Esophagus squamous epithelium (tissue), 5 donors: ENCODE measurements around the gene ABCB11. TPM values are rescaled to one million over a fixed set of nuclear protein-coding genes. Genes with fewer than 3 reads are reported as not detected.
A peak's percentile ranks its signal among the peaks of the same experiment; 100 is the strongest.

Source experiments
- DNase-seq: peaks from one replicate; lab custom pipeline; 2025; lab: John Stamatoyannopoulos, UW
- H3K27ac ChIP-seq, 4 donors: fragments of 200-600 bp; sonication (generic); one replicate each; pipeline ENCODE4 v1.5.1; 2016 to 2019; ENCODE audit warnings: mild to moderate bottlenecking in 1 of 4
- H3K27me3 ChIP-seq, 4 donors: fragments of 200-600 bp; sonication (generic); 1 replicate in 3 of 4; 2 replicates in 1 of 4; pipeline versions ENCODE4 v1.5.1 to v1.6.0; 2017 to 2021; ENCODE audit warnings: antibody characterized with exemption in 1 of 4
- H3K36me3 ChIP-seq, 3 donors: fragments of 200-600 bp; sonication (generic); one replicate each; pipeline ENCODE4 v1.5.1; 2016 to 2019
- H3K4me1 ChIP-seq, 3 donors: fragments of 200-600 bp; sonication (generic); one replicate each; pipeline ENCODE4 v1.5.1; 2017 to 2019
- H3K4me3 ChIP-seq, 4 donors: fragments of 200-600 bp; sonication (generic); 1 replicate in 3 of 4; 2 replicates in 1 of 4; pipeline ENCODE4 v1.5.1; 2016 to 2019; ENCODE audit warnings: mild to moderate bottlenecking in 2 of 4, moderate library complexity in 1 of 4
- H3K9me3 ChIP-seq, 3 donors: fragments of 200-600 bp; sonication (generic); one replicate each; pipeline ENCODE4 v1.5.1; 2016 to 2019
- CTCF ChIP-seq, 6 experiments: fragments of 450-650 bp in 4 of 6; fragments of 200-600 bp in 2 of 6; sonication (generic) in 2 of 6; IDR thresholded peaks; one replicate each; pipeline ENCODE4 v1.5.1; 2016 to 2019; ENCODE audit warnings: antibody characterized with exemption in 6 of 6, mild to moderate bottlenecking in 4 of 6, moderate library complexity in 4 of 6
- POLR2A ChIP-seq, 4 donors: fragments of 450-650 bp; IDR thresholded peaks; one replicate each; pipeline ENCODE4 v1.6.1; 2017; ENCODE audit warnings: antibody characterized with exemption in 4 of 4, mild to moderate bottlenecking in 4 of 4, moderate library complexity in 3 of 4
- WGBS, 2 donors: methylation state at CpG; one replicate each; pipeline ENCODE4 v1.1.5; 2018; 5-methylcytosine and 5-hydroxymethylcytosine counted together
- intact Hi-C: fragments of 100-400 bp; cut with DNase I; formaldehyde crosslinking; loops from one replicate; pipeline ENCODE4 v1.15.0; 2022
- total RNA-seq, 4 donors: library from RNA; depleted of rRNA; stranded (reverse); fragments of >200 nt; gene quantifications; one replicate each; pipeline ENCODE4 v1.1.0, GENCODE V29; 2016
- donor health status: DM: yes; HTN: yes; CAD: no.

The ABCB11 gene
- total RNA-seq, 4 donors from 2014 or later = 0.18 to 0.68 TPM; not detected in 2

- intact Hi-C loops = no loop called here
- H3K27me3 ChIP-seq = no peaks in the 10 kb centered on the region
- no peaks in the 10 kb centered on the region for H3K9me3 ChIP-seq
- TF ChIP-seq POLR2A (IDR thresholded peaks at IDR 0.05) = no peak
- TF ChIP-seq CTCF (IDR thresholded peaks at IDR 0.05) = no peak
- H3K36me3 ChIP-seq = no peaks in the 10 kb centered on the region
- no peak for DNase-seq
- H3K4me1 ChIP-seq = no peaks in the 10 kb centered on the region
- H3K27ac ChIP-seq = no peak overlapping the region
- WGBS, 2 donors = 68 to 71% methylated on average over 3 of the region's 3 CpGs
- H3K4me3 ChIP-seq = no peak overlapping the region
Measured at GRCh38 chr2:169023161-169023560, 8.0 kb downstream of the ABCB11 start.

GRCh38 chr2:169018390-169018789 lies 12.7 kb downstream of the ABCB11 start:
- DNase-seq = no peak
- WGBS, 2 donors = 37 to 40% methylated on average over 3 of the region's 3 CpGs
- H3K36me3 ChIP-seq = no peaks in the 10 kb centered on the region
- H3K9me3 ChIP-seq = no peaks in the 10 kb centered on the region
- no peaks in the 10 kb centered on the region for H3K27me3 ChIP-seq
- H3K4me3 ChIP-seq = no peak overlapping the region
- TF ChIP-seq POLR2A (IDR thresholded peaks at IDR 0.05) (no peak), CTCF (IDR thresholded peaks at IDR 0.05) (no peak)
- intact Hi-C loops = no loop called here
- no peaks in the 10 kb centered on the region for H3K4me1 ChIP-seq
- H3K27ac ChIP-seq = no peak overlapping the region

GRCh38 chr2:169015943-169016342 lies 15.2 kb downstream of the ABCB11 start:
- Histone ChIP-seq H3K4me1 (peaks cover 0 to 18% (median 0%) of the 10 kb centered on the region in 3 donors), H3K36me3 (no peaks in the 10 kb centered on the region), H3K27me3 (no peaks in the 10 kb centered on the region), H3K4me3 (no peak overlapping the region), H3K27ac (peak overlapping the region in 1 of 4 donors; percentile 60), H3K9me3 (no peaks in the 10 kb centered on the region)
- intact Hi-C loops = no loop called here
- no peak for TF ChIP-seq CTCF (IDR thresholded peaks at IDR 0.05)
- no peak for TF ChIP-seq POLR2A (IDR thresholded peaks at IDR 0.05)
- DNase-seq = no peak
- 53 to 54% methylated on average over 4 of the region's 4 CpGs for WGBS, 2 donors

- DNase-seq = no peak
- 45 to 65% methylated on average over 3 of the region's 3 CpGs for WGBS, 2 donors
- TF ChIP-seq CTCF (IDR thresholded peaks at IDR 0.05) (no peak), POLR2A (IDR thresholded peaks at IDR 0.05) (no peak)
- intact Hi-C loops = no loop called here
- Histone ChIP-seq H3K36me3 (no peaks in the 10 kb centered on the region), H3K9me3 (no peaks in the 10 kb centered on the region), H3K4me1 (peaks cover 0 to 18% (median 0%) of the 10 kb centered on the region in 3 donors), H3K27me3 (no peaks in the 10 kb centered on the region), H3K27ac (peak overlapping the region in 3 of 4 donors; percentile 49 to 60 (median 57)), H3K4me3 (no peak overlapping the region)
Measured at GRCh38 chr2:169014780-169015179, 16.3 kb downstream of the ABCB11 start.

- WGBS, 2 donors = 71 to 74% methylated on average over 4 of the region's 4 CpGs
- TF ChIP-seq CTCF (IDR thresholded peaks at IDR 0.05) (no peak), POLR2A (IDR thresholded peaks at IDR 0.05) (no peak)
- intact Hi-C loops = no loop called here
Measured at GRCh38 chr2:169013628-169014026, 17.5 kb downstream of the ABCB11 start.

More at GRCh38 chr2:169013628-169014026, 17.5 kb downstream of the ABCB11 start:
- H3K36me3 ChIP-seq = no peaks in the 10 kb centered on the region
- DNase-seq = no peak
- H3K4me3 ChIP-seq = no peak overlapping the region
- H3K4me1 ChIP-seq = peaks cover 0 to 18% (median 0%) of the 10 kb centered on the region in 3 donors
- H3K27me3 ChIP-seq = no peaks in the 10 kb centered on the region
- no peaks in the 10 kb centered on the region for H3K9me3 ChIP-seq
- no peak overlapping the region for H3K27ac ChIP-seq
